ENCODE results near the gene TGIF2. TPM values are rescaled to one million over a fixed set of nuclear protein-coding genes. Genes with fewer than 3 reads are reported as not detected.

TGIF2 gene
- total RNA-seq, 1 experiment from 2014 or later = 17.1 TPM

- TF ChIP-seq JUND (IDR thresholded peaks at IDR 0.05) (no peak), CEBPB (IDR thresholded peaks at IDR 0.05; ENCODE audit: low read depth) (no peak), POLR2AphosphoS5 (IDR thresholded peaks at IDR 0.05; ENCODE audit: low read depth, low read length) (no peak), ZNF274 (IDR thresholded peaks at IDR 0.05; ENCODE audit: low read depth, low read length) (no peak), ATF3 (IDR thresholded peaks at IDR 0.05) (no peak), CBX3 (IDR thresholded peaks at IDR 0.05; ENCODE audit: low read depth) (no peak), ZFX (IDR thresholded peaks at IDR 0.05) (no peak), SIN3A (IDR thresholded peaks at IDR 0.05; ENCODE audit: low read depth) (no peak)
Measured at GRCh38 chr20:36548704-36549627, 24.4 kb upstream of the TGIF2 start (continued).

DNA sequence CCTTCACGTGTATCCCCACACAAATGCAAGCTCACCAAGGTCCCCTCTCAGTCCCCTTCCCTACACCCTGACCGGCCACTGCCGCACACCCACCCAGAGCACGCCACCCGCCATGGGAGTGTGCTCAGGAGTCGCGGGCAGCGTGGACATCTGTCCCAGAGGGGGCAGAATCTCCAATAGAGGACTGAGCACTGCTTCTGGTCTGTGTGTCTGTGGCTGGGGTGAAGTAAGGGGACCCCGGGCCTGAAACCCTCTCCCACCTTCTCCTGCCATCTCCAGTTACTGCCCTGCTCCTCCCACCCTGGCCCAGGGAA lies 23.8 kb upstream of the TGIF2 start:
- H3K4me3 ChIP-seq (replicated peaks in 1 of 2; ENCODE audit: low read depth in 1 of 2, low read length in 2 of 2) = no peak overlapping the region
- no peaks in the 10 kb centered on the region for H3K27me3 ChIP-seq (ENCODE audit: insufficient read depth, low read length)
- H3K4me2 ChIP-seq (ENCODE audit: low read length) = no peak overlapping the region
- intact Hi-C loops (cut with micrococcal nuclease) = no loop called here
- no peak for TF ChIP-seq CBX3 (IDR thresholded peaks at IDR 0.05; ENCODE audit: low read depth)
- DNase-seq (ENCODE audit: low read depth, low spot score) (no peak), ATAC-seq (no peak)
- H3K36me3 ChIP-seq (ENCODE audit: control insufficient read depth in 1 of 2, insufficient read depth in 2 of 2, low read length in 2 of 2) = peaks cover 0 to 5% of the 10 kb centered on the region in 2 experiments; a peak in 1 of 4 replicates
- H3K9ac ChIP-seq (ENCODE audit: low read length) = no peak overlapping the region
- no peaks in the 10 kb centered on the region for H4K20me1 ChIP-seq (ENCODE audit: insufficient read depth)
- CTCF ChIA-PET = no interaction called here
- H3K79me2 ChIP-seq (ENCODE audit: insufficient read depth, low read length) = no peaks in the 10 kb centered on the region
- no peak overlapping the region for H2AFZ ChIP-seq (ENCODE audit: low read depth, low read length, poor library complexity, severe bottlenecking)
- POLR2A ChIA-PET = no interaction called here
- BruUV-seq (replicated peaks) = no TSS peak
- no peaks in the 10 kb centered on the region for H3K9me3 ChIP-seq (ENCODE audit: control insufficient read depth in 1 of 2, insufficient read depth in 1 of 2, low read depth in 1 of 2, low read length in 2 of 2)
- H3K9me2 ChIP-seq (ENCODE audit: insufficient read depth) = no peaks in the 10 kb centered on the region
- RAD21 ChIA-PET (ENCODE audit: low non-redundant PET in 1 of 2, low total read pairs in 2 of 2, uncharacterized antibody in 2 of 2, unreplicated experiment in 2 of 2) = no interaction called here
- H3K4me1 ChIP-seq (ENCODE audit: control insufficient read depth in 1 of 2, insufficient read depth in 2 of 2, low read length in 2 of 2) = no peaks in the 10 kb centered on the region
- H3K27ac ChIP-seq (ENCODE audit: low read depth, low read length) = no peak overlapping the region
